Myometrial cell (primary cell): ENCODE measurements around the gene TTBK1. TPM values are rescaled to one million over a fixed set of nuclear protein-coding genes. Genes with fewer than 3 reads are reported as not detected.

Source experiments
- total RNA-seq: library from RNA; depleted of rRNA; stranded (reverse); fragments of >200 nt; gene quantifications from 2 replicates; pipeline ENCODE4 v1.2.3, GENCODE V29; 2015

TTBK1 gene
- not detected in 2 replicates for total RNA-seq

GRCh38 chr6:43242908-43243663, at the start of gene TTBK1:
Gene TTBK1, plus strand, starts transcription at chr6:43243481. Its CDS starts 3,180 bp downstream, at chr6:43246661.

GRCh38 chr6:43228951-43229802, 14.1 kb upstream of the TTBK1 start, which contains the start of gene DNPH1:
Gene DNPH1, minus strand, starts transcription at chr6:43229481. Its CDS starts 25 bp downstream, at chr6:43229456.

GRCh38 chr6:43297644-43298564, 54.6 kb downstream of the TTBK1 start, which contains the start of gene SLC22A7:
Gene SLC22A7, plus strand, starts transcription at chr6:43298260. Its CDS starts 99 bp downstream, at chr6:43298359.

GRCh38 chr6:43308101-43308989, 65.1 kb downstream of the TTBK1 start, which contains the start of gene CRIP3:
Gene CRIP3, minus strand, starts transcription at chr6:43308826. Its CDS starts 34 bp downstream, at chr6:43308792.

Other genes starting within 250 kb of the TTBK1 start
- gene MEA1, start 229.5 kb upstream of the TTBK1 start, total RNA-seq: 98.9 and 132 TPM in 2 replicates
- gene KLHDC3, start 229.2 kb upstream of the TTBK1 start, total RNA-seq: 78.9 and 89.7 TPM in 2 replicates
- gene RRP36, start 221.9 kb upstream of the TTBK1 start, total RNA-seq: 132 and 144 TPM in 2 replicates
- gene CUL7, start 189.6 kb upstream of the TTBK1 start, total RNA-seq: 49.3 TPM in 2 replicates
- 40.9 and 47.0 TPM in 2 replicates for gene MRPL2, start 184.0 kb upstream of the TTBK1 start, total RNA-seq
- 10.3 and 21.6 TPM in 2 replicates for gene KLC4, start 183.8 kb upstream of the TTBK1 start, total RNA-seq
- 115 and 131 TPM in 2 replicates for gene PTK7, start 167.2 kb upstream of the TTBK1 start, total RNA-seq
- 21.9 and 28.4 TPM in 2 replicates for gene SRF, start 72.2 kb upstream of the TTBK1 start, total RNA-seq
- gene CUL9, start 61.3 kb upstream of the TTBK1 start, total RNA-seq: 10.7 and 20.2 TPM in 2 replicates
- gene DNPH1, start 14.0 kb upstream of the TTBK1 start, total RNA-seq: 111 and 168 TPM in 2 replicates
- not detected in 2 replicates for gene SLC22A7, start 54.8 kb downstream of the TTBK1 start, total RNA-seq
- not detected in 2 replicates for gene CRIP3, start 65.3 kb downstream of the TTBK1 start, total RNA-seq
- gene ZNF318, start 126.2 kb downstream of the TTBK1 start, total RNA-seq: 6.6 and 7.5 TPM in 2 replicates
- gene ABCC10, start 184.1 kb downstream of the TTBK1 start, total RNA-seq: 14.7 and 26.1 TPM in 2 replicates
- gene DLK2, start 212.1 kb downstream of the TTBK1 start, total RNA-seq: 0.86 and 2.3 TPM in 2 replicates
- 21.4 and 38.6 TPM in 2 replicates for gene TJAP1, start 234.1 kb downstream of the TTBK1 start, total RNA-seq